OCI-LY7 (cell line): ENCODE results near the gene SLC44A3.

ENCODE experiments used
- CTCF ChIP-seq: fragments of 200-600 bp; sonication (generic); conservative IDR thresholded peaks from 2 replicates; pipeline ENCODE4 v1.5.1; 2014; ENCODE audit warnings: mild to moderate bottlenecking, antibody characterized with exemption, low read length, moderate library complexity, mixed read lengths
- EZH2phosphoT487 ChIP-seq: fragments of 200-600 bp; sonication (generic); IDR thresholded peaks from 2 replicates; pipeline ENCODE4 v1.6.1; 2018; ENCODE audit warnings: low read depth, borderline replicate concordance, mild to moderate bottlenecking, mixed run types, antibody characterized with exemption, low read length, moderate library complexity, mixed read lengths

- TF ChIP-seq CTCF: no peak
- TF ChIP-seq EZH2phosphoT487: no peak
Observed at GRCh38 chr1:94783342-94784189, 36.6 kb upstream of the SLC44A3 start.
